HEK293T (cell line): ENCODE data around the gene RAPSN.

Experiments
- BHLHE40 ChIP-seq: fragments of 450-650 bp; IDR thresholded peaks from 2 replicates; pipeline ENCODE4 v1.6.1; 2016; ENCODE audit warnings: mild to moderate bottlenecking, moderate library complexity, borderline replicate concordance
- FOXM1 ChIP-seq: fragments of 450-650 bp; IDR thresholded peaks from 2 replicates; pipeline ENCODE4 v1.6.1; 2017; ENCODE audit warnings: mild to moderate bottlenecking, borderline replicate concordance

GRCh38 chr11:47399860-47400767 is 48.8 kb downstream of the RAPSN start:
- TF ChIP-seq FOXM1 (no peak), BHLHE40 (no peak)
